ENCODE data around the gene RAB7A.

DNA sequence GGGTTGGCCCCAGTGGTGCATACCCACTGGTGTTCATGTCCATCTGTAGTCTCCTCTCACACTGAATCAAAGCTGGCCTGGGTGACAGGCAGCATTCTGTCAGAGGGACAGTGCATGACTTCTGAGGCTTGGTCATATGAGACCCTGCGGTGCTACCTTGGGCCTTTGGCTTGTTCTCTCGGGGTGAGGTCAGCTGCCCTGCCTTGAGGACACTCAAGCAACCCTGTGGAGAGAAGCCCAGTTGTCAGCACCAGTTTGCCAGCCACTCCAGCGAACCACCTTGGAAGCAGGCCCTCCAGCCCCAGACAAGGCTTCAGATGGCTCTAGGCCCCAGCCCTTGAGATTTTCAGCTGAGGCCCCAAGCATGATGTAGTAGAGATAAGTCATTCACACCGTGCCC lies 16.9 kb upstream of the RAB7A start:
- TF ChIP-seq, protein P1, sequence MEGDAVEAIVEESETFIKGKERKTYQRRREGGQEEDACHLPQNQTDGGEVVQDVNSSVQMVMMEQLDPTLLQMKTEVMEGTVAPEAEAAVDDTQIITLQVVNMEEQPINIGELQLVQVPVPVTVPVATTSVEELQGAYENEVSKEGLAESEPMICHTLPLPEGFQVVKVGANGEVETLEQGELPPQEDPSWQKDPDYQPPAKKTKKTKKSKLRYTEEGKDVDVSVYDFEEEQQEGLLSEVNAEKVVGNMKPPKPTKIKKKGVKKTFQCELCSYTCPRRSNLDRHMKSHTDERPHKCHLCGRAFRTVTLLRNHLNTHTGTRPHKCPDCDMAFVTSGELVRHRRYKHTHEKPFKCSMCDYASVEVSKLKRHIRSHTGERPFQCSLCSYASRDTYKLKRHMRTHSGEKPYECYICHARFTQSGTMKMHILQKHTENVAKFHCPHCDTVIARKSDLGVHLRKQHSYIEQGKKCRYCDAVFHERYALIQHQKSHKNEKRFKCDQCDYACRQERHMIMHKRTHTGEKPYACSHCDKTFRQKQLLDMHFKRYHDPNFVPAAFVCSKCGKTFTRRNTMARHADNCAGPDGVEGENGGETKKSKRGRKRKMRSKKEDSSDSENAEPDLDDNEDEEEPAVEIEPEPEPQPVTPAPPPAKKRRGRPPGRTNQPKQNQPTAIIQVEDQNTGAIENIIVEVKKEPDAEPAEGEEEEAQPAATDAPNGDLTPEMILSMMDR (IDR thresholded peaks at IDR 0.05), result no peak
- TF ChIP-seq POLR2A (IDR thresholded peaks at IDR 0.05), result no peak

Measured in thyroid gland (tissue), 4 donors.